HG03025 (cell line): ENCODE results near the gene IFIT1B.
"Not testable (repeated sequence)": the region's sequence is repeated elsewhere in the genome, so short reads cannot be mapped to it uniquely, and the experiment has no call there.

Experiments used
- ATAC-seq: cut with Tn5 transposase; IDR thresholded peaks from one replicate; pipeline ENCODE4 v1.9.1; 2021; ENCODE audit warnings: mild to moderate bottlenecking, moderate library complexity; ENCODE audit not compliant: unreplicated experiment, low FRiP score

IFIT1B gene, protein sequence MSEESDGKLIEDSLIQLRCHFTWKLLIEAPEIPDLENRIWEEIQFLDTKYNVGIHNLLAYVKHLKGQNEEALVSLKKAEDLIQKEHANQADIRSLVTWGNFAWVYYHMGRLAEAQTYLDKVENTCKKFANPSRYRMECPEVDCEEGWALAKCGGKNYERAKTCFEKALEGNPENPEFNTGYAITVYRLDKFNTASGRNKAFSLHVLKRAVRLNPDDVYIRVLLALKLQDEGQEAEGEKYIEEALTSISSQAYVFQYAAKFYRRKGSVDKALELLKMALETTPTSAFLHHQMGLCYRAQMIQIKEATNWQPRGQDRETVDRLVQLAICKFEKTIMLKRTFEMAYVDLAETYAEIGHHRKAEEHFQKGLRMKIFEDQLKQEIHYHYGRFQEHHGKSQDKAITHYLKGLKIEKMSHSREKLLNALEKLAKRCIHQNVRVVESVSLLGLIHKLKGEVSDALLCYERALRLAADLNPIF

DNA sequence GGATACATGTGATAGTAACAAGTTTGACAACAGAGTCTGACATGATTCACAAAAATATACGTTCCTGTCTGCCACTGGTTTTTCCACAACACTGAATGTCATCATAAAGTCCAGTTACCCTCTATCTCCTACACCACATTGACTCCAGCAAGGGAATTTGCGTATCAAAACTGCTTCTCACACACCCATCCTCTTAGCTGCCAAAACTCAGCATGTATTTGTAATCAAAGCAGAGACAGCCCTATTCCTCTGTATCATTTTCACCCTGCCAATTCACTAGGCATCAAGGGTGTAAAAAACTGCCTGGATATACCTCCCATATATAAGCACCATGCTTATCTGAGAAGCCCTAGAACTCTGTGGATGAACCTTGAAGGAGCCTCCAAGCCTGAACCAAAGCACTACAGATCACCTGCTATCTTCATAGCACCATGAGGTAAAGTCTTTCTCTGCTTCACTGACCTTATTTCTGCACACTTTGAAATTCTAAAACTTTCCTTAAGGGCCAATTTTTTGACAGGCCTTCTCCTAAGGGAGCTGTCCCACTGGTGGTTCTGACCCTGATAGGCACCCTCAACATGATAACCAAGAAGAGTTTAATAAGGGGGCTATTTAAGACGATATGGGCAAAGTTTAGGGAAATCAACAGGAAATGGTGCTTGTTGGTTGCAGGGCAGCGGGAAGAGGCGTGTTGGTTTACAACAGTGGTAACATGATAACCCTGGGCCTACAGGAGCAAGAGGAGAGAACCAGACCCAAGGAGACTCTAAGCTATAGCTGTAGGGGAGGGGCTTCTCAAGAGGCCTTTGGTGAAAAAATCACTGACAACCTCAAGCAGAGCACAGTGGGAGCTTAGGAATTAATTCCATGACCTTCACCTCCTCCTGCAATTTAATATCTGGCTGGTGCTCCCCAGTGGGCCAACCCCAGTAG is at the start of gene IFIT1B:
TSS of gene IFIT1B (plus strand) at position 352 of the 933 bp plus-strand sequence. CDS start at position 432, 80 bp downstream.
- ATAC-seq, result no peak

DNA sequence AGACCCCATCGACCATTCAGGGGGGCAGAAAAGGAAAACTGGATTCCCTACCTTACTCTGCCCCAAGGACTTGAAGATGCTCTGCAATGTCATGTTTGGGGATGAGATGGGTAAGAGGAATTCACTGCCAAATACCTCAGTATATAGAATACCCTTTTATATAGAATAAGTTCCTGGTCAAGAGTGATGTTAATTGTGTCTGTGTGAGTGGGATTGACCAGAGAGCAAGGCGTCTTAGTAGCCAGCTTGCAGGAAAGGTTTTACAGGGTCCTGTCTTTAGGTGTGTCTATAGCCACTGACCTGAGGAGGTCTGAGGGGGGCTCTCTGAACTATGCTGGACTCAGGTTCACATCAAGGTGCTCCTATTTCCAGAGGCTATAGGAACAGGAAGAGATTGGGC is 48.7 kb upstream of the IFIT1B start:
- ATAC-seq, result no peak

DNA sequence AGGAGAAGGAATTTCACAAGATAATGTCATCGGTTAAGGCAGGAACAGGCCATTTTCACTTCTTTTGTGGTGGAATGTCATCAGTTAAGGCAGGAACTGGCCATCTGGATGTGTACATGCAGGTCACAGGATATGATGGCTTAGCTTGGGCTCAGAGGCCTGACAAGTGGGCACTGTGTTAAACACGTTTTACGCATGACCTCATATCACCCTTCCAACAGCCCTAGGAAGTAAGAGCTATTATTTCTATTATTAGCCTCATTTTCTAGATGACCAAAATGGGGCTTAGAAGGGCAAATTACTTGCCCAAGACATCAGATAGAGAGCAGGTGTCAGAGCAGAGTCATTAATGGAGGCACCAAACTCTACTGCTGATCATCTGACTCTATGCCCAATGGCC is 47.8 kb upstream of the IFIT1B start:
- ATAC-seq, result not testable (repeated sequence)

DNA sequence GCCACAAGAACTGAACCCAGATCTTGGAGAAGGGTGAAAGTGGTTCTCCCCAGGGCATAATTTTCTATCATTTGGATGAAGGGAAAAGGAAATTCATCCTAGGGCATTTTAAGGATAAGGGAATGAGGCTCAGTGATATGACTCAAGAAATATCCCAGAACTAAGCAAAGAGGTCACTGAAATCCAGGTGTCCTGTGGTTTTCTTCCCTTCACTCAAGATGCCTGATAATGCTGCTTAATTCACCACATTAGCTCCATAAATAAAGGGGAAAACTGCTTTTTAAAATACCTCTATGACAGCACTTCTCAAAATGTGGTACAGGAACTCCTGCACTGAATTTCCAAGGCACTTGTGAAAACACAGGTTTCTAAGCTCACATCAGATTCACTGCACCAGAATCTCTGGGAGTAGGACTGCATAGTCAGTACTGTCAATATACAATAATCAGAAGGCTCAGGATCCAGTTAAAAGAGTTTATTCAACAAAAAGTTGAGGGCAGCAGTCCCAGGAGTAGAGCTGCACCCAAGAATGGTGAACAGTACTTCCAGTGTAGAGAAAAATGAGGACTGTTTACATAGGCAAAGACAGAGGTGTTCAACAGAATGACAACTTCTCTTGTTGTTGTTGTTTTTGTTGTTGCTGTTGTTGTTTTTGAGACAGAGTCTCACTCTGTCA is 47.2 kb upstream of the IFIT1B start:
- ATAC-seq, result no peak

DNA sequence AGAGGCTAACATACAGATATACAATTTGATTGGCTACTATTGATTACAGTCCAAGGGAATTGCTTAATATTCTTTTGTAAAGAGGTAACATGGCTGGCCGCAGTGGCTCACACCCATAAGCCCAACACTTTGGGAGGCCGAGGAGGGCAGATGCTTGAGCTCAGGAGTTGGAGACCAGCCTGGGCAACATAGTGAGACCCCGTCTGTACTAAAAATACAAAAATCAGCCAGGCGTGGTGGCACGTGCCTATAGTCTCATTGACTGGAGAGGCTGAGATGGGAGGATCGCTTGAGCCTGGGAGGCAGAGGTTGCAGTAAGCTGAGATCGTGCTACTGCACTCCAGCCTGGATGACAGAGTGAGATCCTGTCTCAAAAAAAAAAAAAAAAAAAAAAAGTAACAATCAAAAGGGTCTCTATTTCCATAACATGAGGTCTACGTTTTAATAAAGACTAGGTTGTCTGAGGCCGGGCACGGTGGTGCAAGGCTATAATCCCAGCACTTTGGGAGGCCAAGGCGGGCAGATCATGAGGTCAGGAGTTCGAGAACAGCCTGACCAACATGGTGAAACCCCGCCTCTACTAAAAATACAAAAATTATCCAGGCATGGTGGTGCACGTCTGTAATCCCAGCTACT is 46.3 kb upstream of the IFIT1B start:
- not testable (repeated sequence) for ATAC-seq

DNA sequence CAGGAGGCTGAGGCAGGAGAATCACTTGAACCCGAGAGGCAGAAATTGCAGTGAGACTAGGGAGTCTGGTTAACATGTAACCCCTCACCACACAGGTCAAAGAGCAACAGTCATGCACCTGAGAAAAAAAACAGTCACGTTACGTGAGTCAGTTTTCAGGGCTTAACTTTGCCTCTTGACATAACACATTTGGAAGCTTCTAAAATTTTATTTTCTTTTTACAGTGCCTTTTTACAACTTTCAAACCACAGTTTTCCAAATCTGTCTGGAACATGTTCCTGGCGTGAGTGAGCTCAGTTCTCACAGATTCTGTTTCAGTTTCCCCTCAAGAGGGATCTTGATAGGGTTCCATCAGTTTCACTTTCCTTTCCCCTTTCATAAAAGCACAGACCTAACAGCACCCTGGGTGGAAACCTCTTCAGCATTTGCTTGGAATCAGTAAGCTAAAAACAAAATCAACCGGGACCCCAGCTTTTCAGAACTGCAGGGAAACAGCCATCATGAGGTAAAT is 45.7 kb upstream of the IFIT1B start:
- no peak for ATAC-seq

DNA sequence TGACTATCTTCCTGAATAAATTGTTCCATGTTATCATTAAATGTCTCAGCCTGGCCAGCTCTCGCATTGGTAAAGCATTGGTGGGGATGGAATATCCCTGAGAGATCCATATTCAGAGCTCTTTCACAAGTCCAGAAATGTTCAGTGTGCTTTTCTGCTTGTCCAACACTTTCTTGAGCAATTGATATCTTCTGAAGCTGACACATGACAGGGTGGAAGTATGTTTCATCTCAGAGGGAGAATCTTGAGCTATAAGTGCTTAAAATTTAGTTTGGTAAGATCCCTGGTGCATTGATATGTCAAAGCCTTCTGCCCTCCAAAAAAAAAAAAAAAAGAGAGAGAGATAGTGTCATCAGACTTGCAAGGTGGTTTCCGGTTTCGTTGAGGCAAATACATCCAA is 42.6 kb upstream of the IFIT1B start:
- ATAC-seq, result no peak

DNA sequence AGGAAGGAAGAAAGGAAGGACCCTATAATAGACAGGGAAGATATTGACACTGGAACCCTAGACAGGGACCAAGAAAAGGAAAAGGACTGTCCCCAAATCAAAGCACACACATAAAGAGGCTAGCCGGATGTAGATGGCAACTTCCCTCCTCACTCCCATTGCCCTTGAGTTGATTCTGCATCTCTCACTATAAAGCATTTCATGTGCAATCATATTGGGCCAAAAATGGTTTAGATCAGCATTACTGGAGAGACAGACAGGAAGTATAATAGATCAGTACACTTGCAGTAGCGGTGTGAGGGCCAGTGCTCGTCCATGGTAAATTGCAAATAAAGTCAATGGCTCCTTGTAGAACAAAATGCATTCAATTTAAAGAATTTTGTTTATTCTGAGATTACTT is 41.6 kb upstream of the IFIT1B start:
- no peak for ATAC-seq

DNA sequence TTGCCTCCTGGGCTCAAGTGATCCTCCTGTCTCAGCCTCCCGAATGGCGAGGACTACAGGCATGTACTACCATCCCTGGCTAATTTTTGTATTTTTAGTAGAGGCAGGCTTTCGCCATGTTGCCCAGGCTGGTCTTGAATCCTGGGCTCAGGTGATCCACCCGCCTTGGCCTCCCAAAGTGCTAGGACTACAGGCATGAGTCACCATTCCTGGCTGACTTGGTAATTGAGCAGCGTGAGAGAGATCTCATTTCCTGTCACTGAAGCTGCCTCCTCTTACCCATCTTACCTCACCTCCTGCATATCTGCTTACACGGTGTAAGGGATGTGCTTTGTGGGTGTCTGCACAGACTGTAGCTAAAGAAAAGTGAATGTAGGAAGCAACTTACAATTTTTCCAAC is 40.4 kb upstream of the IFIT1B start:
- ATAC-seq, result no peak

DNA sequence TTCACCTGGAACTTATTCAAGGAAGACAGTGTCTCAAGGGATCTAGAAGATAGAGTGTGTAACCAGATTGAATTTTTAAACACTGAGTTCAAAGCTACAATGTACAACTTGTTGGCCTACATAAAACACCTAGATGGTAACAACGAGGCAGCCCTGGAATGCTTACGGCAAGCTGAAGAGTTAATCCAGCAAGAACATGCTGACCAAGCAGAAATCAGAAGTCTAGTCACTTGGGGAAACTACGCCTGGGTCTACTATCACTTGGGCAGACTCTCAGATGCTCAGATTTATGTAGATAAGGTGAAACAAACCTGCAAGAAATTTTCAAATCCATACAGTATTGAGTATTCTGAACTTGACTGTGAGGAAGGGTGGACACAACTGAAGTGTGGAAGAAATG is 39.1 kb upstream of the IFIT1B start:
- ATAC-seq, result no peak

DNA sequence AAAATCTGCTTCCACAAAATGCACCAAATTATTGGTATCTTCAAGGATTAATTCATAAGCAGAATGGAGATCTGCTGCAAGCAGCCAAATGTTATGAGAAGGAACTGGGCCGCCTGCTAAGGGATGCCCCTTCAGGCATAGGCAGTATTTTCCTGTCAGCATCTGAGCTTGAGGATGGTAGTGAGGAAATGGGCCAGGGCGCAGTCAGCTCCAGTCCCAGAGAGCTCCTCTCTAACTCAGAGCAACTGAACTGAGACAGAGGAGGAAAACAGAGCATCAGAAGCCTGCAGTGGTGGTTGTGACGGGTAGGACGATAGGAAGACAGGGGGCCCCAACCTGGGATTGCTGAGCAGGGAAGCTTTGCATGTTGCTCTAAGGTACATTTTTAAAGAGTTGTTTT is 38.0 kb upstream of the IFIT1B start:
- ATAC-seq, result no peak

DNA sequence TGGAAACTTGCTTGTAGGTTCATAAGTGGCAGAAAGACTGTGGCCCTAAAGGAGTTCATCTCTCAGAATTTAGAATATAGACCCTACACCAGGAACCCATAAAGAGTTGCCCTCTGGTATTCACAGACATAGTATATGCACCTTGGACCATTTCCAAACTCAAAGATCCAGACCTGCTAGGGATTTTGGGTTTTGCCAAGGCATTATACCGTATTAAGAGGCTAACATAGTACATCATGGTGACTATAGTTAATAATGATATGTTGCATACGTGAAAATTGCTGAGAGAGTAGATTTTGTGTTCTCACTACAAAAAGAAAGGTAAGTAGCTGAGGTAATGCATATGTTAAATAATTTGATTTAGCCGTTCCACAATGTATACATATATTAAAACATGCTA is 36.2 kb upstream of the IFIT1B start:
- no peak for ATAC-seq

DNA sequence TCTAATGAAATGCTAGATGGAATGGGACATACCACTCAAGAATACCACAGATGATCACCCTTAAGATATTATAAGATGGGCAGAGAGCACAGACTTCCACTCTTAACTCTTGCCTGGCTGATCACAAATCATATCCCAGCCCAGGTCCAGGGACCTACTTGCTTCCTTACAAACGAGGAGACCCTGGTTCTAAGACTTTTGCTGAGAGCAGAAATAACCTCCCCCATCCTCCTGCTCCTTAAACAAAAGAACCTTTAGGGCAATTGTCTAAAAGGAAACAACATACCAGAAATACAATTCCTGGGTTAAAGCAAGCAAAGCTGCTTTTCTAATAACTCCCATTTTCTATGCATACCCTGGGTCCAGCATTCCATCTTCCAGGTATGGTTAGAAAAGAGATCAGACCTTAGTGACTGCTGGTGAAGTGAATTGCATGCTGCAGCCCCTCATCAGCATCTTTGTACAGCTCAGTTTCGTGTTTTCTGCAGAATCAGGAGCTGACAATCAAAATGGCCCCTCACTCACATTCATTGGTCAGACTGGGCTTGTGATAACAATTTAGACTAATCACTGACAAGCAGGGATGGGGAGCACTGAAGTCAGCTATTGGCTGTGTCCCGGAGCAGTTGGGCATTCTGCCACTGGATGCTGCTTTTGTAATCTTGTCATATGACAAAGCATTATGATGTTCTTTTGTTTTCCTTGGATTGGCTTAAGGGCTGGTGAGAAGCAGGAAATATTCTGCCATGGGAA is 35.5 kb upstream of the IFIT1B start:
- no peak for ATAC-seq

DNA sequence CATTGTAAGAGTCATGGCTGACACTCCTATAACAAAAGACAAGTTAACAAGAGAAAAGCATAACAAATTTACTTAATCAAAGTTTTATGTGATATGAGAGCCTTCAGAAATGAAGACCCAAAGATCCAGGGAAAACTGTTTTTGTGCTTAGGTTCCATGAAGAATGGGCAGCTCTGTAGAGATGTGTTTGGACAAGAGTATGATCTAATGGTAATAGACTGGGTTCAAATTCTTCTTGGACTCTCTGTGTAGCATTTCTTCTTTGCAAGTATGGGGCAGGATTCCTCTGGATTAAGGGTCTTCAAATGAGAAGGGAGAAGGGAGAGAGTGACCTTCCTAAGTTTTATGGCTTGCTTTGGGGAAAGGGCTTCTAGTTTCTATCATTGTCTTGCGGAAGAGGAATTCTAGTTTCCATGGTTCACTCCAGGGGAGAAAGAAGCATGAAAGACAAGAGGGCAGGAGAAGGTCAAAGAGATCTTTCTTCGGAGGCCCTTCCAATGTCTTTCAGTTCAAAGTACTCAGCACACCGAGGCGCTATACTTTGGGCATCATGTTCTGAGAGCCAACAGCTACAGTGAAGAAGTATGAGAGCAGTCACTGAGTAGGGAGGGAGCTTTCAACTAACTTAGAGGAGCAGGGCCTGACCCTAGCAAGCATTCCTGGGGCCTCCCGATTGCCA is 34.6 kb upstream of the IFIT1B start:
- ATAC-seq, result no peak

DNA sequence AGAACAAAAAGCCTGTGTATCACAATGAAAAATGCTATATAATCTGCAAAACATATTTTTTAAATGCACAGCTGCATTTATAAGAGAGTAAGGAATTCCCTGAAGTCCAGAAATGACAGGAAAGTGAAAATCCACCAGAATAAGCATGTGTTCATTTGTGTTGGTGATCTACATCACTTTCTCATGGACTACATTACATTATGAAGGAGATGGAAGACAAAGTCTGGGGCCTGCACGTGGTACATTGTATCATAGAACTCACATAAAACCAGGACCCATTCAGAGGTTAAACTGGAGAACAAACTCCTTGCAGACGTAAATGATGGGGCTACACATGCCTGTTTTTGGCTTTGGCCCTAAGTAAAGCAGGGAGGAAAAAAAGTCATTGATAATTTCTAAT is 33.7 kb upstream of the IFIT1B start:
- no peak for ATAC-seq

DNA sequence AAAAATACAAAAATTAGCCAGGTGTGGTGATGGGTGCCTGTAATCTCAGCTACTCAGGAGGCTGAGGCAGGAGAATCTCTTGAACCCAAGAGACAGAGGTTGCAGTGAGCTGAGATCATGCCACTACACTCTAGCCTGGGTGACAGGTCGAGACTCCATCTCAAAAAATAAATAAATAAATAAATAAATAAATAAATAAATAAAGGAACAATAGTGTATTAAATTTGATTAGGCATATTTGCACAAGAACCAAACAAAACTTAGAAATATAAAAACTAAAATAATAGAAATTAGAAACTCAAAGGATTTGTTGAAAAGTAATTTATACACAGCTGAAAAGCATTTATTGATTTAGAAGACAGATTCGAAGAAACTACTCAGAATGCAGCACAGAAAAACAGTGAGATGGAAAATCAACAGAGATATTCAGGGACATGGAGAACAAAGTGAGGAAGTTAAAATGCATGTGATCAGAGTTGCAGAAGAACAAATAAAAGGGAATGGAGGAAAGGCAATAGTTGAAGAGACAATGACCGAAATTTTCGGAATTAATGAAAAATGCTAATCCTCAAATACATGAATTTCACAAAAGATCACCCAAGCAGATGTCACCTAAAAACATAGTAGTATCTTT is 32.4 kb upstream of the IFIT1B start:
- ATAC-seq, result no peak

DNA sequence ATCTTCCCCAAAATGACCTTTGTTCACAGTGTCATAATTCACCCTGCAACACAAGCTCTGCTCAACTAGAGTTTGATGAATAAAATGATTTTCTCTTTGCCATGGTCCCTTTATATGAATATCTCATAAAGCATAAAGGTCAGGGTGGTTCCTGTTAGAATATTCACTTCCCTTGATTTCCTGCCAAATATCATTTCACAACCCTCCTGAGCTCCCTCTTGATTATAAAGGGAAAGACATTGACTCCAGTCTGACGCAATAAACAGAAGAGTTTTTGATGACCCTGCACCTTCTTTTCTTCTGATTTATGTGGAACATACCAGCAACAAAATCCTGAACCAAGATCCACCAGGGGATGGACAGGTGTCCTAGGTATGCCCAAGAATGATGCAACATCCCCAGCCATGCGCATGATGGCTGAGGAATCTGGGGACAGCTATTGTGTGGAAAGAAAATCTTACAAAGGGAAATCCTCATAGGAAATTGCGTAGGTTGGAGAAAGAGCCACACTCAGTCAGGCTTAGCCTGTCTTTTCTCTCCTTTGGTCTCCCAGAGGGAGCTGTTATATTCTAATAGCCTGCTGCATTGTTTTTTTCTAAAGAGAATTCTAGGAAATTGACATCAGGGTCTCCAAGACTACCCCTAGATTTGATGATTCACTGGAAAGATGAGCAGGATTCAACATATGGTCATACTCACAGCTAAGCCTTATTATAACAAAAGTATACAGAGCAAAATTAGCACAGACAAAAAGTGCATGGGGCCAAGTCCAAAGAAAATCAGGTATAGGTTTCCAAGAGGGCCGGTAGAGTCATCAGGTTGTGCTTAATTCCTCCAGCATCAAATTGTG is 31.2 kb upstream of the IFIT1B start:
- ATAC-seq, result no peak
